EL (cell line): ENCODE results near the gene MXRA8.
A peak's percentile ranks its signal among the peaks of the same experiment; 100 is the strongest.
"Not testable (repeated sequence)": the region's sequence is repeated elsewhere in the genome, so short reads cannot be mapped to it uniquely, and the experiment has no call there.

Source experiments
- DNase-seq: peaks from one replicate; pipeline ENCODE4 v3.0.0-alpha.2; 2016

MXRA8 gene, protein sequence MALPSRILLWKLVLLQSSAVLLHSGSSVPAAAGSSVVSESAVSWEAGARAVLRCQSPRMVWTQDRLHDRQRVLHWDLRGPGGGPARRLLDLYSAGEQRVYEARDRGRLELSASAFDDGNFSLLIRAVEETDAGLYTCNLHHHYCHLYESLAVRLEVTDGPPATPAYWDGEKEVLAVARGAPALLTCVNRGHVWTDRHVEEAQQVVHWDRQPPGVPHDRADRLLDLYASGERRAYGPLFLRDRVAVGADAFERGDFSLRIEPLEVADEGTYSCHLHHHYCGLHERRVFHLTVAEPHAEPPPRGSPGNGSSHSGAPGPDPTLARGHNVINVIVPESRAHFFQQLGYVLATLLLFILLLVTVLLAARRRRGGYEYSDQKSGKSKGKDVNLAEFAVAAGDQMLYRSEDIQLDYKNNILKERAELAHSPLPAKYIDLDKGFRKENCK

DNA sequence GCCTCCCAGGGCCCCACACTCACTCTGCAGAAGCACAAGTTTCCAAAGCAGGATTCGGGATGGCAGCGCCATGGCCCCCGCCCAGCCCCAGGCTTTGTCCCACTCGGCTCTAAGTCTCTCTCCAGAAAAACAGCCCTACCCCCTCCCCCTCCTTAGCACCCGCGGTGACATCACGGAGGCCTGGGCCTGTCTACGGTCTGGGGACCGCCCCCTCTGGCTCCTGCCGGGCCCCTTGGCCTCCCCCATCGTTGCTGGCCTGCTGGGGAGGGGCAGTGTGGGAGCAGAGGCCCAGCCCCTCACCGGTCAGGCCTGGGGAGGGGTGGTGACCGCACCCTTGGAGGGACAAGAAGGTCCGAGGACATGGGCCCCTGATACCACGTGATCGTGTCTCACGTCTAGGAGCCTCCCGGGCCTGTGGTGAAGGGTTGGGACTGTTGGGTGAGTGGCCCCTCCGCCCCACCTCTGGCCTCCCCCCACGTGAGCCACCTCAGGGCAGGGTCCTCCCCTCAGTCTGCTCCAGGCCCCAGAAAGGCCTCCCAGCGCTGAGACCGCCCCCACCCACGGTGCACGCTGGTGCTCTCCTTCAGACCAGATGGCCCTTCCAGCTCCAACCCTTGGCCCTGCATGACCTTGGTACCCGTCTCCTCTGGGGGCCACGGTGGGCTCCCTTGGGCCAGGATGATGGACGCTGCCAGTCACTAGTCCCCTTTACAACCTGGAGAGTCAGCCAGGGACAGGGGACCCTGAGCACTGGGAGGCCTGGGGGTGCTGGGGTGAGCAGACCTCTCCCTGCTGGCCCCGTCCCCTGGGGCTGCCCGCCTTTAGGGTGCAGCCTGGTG, at the start of gene MXRA8:
TSS of gene MXRA8 (minus strand) at position 123 of the 839 bp plus-strand sequence. CDS start at position 72, 51 bp downstream.
- DNase-seq, result peak; percentile 89

DNA sequence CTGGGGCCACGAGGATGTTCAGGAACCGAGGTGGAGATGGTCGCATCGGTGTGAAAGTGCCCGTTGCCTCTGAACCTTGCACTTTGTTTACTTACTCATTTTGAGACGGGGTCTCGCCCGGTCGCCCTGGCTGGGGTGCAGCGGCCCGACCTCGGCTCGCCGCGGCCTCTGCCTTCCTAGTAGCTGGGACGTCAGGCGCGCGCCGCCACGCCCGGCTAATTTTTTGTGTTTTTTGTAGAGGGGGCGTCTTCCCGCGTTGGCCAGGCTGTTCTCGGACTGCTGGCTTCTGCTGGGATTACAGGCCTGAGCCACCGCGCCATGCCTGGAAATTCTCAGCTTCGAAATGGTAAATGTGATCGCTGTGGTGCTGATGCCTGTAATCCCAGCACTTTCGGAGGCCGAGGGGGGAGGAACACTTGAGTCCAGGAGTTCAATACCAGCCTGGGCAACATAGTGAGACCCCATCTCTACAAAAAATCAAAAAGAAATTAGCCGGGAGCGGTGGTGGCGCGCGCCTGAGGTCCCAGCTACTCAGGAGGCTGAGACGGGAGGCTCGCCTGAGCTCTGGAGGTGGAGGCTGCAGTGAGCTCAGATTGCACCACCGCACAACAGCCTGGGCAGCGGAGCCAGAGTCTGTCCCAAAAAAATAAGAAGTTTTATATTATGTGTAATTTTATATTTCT, 49.4 kb upstream of the MXRA8 start:
- peak; percentile 40 for DNase-seq

DNA sequence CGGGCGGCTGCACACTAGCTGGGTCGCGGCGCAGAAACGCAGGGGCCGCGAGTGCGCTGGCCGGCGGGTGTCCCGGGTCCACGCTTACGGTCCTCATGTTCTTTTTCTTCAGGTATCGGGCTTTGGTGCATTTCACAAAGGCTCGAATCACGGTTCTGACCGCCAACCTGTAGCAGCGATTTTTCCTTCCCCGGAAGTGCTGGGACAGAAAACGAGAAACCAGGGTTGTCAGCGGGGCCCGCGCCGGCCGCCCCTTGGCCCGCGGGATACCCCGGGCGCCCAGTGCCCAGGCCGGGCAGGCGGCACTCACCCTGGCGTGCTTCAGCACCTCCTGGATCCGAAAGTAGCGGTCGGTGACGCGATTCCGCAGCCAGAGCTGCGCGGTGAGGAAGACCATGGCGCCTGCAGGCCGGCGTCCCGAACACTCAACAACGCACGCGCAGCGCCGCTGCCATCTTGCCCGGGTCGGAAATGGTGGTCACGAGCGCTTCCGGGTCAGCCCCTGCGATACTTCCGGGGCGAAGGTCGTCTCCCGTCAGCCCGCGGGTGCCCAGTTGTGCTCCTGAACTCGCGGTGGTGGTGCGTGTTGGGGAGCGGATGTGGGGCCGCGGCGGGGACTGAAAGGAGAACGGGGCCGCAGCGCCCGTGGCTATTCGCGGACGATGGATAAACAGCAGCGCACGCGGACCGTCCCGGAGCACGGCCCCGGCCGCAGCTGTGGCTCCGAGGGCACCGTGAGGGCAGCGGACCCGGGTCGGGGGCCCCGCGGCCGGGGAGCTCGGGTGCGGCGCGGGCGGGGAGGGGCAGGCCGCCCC, 48.7 kb upstream of the MXRA8 start, which contains the start of gene MRPL20:
TSS of gene MRPL20 (minus strand) at position 473 of the 815 bp plus-strand sequence. CDS start at position 397, 76 bp downstream.
- DNase-seq, result peak; percentile 92

DNA sequence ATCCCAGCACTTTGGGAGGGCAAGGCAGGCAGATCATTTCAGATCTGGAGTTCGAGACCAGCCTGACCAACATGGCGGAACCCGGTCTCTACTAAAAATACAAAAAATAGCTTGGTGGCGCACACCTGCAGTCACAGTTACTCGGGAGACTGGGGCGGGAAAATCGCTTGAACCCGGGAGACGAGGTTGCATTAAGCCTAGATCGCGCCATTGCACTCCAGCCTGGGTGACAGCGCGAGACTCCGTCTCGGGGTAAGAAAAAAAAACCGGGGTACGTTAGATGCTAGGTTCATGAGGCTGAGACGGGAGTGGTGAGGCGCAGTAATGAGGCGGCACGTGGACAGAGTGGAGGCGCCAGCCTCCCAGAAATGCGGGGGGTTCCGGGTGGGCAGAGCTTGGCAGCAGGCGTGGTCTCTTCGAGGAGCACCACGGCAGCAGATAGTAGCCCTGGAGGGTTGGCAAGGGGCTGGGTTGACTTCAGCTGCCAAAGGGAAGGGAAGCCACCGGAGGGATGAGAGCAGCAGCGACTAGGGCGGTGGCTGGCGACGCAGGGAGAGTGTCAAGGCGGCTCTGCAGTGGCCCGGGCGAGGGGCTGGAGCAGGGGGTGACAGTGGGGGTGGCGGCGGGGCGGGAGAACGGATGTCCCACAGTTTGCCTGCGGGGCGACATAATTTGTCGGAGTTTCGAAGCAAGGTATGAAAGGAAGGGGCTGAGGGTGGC, 47.9 kb upstream of the MXRA8 start:
- DNase-seq, result no peak

DNA sequence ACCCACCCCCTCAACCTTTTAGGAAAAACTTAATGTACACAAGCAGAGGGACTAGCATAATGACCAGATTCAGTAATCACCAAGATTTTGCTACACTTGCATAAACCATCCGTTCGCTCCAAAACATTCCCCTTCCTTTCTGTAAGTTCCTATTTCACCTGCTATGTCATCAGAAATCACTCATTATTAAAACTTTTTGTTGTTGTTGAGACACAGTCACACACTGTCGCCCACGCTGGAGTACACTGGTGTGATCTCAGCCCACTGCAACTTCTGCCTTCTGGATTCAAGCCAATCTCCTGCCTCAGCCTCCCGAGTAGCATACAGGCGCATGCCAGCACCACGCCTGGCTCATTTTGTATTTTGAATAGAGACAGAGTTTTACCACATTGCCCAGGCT, 45.3 kb upstream of the MXRA8 start:
- DNase-seq, result no peak

DNA sequence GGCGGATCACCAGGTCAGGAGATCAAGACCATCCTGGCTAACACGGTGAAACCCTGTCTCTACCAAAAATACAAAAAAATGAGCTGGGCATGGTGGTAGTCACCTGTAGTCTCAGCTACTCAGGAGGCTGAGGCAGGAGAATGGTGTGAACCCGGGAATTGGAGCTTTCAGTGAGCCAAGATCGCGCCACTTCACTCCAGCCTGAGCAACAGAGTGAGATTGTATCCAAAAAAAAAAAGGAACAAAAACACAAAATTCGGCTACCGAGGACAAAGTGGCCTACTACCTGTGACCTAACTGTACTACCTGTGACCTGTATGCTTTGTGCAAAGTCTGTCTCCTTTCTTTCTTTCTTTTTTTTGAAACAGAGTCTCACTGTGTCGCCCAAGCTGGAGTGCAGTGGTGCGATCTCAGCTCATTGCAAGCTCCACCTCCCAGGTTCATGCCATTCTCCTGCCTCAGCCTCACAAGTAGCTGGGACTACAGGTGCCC, 44.6 kb upstream of the MXRA8 start:
- not testable (repeated sequence) for DNase-seq

DNA sequence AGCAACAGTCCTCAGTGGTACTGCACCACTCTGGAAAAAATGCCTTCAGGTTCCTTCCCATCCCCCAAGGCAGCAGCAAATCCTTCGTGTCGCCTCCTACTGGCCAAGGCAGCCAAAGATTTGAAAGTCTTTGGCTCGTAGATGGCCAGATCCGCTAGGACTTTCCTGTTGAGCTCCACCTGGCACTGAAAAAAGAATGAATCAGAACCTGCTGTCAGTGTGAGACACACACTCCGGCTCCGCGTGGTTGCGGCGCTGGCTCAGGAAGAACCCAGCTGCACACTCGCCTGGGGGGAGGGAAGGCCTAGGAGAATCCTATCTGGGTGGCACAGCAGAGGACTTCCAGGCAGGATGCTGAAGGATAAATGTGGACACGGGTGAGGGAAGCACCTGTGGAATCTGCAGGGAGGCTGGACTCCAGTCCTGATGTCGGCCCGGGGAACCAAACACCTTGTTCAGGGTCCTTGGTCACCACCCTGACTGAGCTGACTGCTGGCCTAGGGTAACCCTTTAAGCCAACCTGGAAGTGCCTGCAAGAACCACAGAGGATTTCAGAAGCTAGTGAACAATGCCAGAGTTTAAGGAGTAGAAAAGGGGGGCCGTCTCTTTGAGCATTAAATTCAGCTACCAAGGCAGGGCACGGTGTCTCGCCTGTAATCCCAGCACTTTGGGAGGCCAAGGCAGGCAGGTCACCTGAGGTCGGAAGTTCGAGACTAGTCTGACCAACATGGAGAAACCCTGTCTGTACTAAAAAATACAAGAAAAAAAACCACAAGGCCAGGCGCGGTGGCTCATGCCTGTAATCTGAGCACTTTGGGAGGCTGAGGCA, 43.9 kb upstream of the MXRA8 start:
- DNase-seq, result peak; percentile 49

DNA sequence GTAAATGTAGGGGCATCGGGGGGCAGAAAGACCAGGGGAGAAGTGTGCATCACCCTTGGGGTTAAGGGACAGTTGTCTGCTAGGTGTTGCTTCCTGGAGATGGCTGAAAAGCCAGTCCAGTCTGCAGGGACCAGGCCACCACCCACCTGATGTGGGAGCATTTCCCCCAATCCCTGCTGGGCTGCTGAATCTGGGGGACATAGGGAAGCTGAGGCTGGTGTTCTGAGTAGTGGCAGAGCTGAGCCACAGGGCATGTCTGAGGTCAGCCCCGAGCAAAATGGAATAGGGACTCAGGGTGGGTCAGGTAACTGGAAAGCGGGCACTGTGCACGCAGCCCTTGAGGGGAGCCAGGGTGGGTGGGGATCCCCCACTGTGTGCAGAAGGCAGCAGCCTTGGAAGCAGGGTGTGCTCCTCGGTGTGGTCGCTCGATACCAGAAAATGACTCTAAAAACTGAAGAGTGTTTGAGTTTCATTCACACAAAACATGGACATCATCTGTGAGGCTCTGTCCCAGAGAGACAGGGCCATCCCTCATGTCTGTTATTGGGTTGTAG, 43.2 kb upstream of the MXRA8 start:
- no peak for DNase-seq

DNA sequence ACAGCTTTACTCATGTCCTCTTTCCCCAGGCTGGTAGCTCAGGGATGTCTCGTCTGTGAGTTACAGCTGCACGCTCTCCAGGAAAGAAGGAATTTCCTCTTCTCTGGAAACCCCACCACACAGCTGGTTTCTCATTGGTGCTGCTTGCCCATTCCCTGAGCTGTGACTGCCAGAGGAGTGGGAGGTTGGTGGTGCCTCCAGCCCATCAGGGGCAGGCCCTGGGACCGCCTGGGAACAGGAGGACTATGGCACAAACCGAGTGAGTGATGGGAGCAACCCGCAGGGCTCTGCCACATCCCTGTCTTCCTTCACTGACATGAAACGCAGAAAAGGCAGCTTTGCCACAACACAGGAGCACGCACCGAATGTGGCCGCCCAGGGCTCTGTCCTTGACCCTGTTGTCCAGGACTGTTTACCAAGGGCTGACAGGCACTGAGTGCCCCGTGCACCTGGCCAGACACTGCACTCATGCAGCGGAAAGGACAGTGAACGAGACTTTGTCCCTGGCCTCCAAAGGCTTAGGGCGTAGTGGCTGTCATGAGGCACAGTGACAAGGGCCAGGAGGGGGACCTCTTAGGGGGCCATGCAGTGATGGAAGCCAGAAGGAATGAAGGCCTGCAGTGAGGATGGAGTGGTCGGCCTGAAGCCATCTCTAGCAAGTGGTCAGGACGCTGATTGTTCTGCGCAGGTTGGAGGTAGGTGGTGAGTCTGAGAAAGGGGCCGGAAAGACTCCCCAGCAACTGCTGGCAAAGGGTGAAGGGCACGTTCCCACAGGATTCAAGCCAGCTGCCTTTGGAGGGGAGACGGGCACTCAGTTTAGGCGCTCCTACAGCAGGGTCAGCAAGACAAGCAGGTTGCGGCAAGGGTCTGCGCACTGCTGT, 42.5 kb upstream of the MXRA8 start:
- DNase-seq, result peak; percentile 24

DNA sequence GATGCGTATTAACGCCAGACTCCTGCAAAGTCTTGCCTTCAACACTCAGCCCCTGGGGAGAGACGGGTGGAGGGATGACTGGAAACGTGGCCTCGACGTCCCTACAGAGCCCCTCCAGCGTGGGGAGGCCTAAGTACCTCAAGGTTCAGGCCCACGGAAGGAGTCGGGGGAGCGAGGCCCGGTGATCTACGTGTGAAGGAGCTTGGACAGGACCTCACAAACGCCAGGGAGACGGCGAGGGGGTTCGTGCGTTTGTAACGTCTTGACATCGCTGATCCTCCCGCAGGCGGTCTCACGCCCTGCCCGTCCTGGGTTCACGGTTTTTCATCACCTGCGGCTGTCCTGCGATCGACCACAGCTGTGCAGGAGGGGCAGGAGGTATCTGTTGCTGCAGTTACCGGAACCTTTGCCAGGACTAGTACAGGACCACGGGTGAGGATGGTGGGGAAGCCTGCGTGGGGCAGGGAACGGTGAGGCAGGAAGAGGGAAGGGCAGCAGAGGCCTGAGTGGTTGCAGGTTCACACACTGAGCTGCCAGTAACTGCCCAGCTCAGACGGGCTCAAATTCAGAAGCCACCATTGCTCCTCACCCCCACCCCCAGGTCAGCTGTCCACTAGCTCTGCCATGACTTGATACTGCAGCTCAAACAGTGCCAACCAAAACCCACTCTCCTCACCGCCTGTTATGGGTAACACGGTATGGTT, 41.7 kb upstream of the MXRA8 start:
- DNase-seq, result peak; percentile 35

DNA sequence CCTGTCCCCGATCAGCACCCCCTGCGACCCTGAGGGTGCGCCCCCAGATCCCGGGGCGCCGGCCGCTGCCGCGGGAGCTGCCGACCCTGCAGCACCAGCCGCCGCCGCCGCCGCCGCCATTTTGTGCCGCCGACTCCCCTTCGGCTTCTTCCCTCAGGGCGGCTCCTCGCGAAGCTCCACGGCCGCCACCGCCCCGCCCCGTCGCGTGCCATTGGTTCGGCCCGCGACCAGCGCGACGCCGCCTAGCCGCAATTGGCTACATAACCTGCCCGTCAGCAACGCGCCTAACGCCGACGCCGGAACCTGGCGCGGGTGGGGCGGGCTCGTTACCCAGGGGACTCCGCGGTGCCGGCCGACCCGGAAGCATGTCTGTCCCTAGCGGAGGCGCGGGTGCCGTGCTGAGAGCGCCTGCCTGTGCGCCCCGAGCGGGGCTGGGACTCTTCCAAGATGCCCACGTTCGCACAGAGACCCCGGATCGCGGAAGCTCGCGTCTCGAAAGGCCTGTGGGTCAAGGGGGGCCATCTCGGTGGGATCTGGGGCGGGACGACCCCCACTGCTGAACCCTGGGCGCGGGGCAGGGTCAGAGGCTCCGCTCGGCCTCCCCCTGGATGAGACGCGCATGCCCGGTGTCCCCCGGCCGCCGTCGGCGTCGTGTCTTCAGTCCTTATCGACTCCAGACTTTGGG, 41.0 kb upstream of the MXRA8 start, which contains the start of gene CCNL2:
TSS of gene CCNL2 (minus strand) at position 149 of the 685 bp plus-strand sequence. CDS start at position 120, 29 bp downstream.
- peak; percentile 98 for DNase-seq

DNA sequence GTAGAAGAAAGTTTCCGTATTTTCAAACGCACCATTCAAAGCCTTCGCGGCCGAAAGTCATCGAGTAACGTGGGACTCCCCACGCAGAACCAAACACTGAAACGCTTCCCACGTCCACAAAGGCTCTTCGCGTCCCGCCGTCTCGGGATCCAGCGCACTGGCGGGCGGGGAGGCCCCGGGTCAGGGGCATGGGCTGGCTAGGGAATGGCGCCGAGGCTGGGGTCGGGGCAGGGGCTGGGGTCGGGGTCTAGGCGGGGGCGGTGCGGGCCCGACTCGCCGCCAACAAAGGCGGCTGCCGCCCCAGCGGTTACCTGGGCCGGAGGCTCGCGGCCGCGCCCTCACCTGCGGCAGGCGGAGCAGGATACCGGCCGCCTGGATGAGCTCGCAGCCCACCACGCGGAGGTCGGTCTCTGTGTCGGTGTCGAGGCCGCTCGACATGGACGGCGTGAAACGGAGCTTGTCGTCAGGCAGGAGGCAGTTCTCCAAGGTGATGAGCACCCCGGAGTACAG, 40.4 kb upstream of the MXRA8 start:
- no peak for DNase-seq

DNA sequence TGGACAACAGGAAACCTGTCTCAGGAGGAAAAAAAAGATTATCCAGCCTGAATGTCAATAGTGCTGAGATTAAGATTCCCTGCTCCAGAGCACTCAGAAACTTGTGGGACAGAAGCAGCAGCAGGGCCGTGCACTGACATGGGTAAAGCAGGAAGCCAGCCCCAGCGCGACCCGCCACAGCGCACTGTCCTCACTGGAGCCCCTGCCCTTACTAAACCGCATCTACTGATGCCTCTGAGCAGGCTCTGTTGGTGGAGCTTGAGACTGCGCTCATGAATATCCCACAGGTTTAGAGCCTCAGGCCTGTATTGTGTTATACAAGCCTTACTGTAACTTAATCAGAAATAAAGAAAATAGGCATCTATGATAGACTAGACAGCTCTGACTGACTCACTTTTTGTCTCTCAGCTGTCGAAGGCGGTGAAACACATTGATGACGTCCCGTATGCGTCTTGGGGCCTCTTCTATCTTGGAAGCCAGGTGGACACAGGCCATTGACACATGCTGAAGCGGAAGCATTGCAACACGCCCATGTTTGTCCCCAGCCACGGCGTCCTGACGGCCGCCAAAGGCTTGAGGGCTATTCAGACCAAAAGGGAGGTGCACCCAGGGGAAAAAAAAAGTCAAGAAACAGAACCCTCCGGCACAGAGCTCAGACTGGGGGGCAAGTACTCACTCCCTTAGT, 39.6 kb upstream of the MXRA8 start:
- DNase-seq, result no peak

DNA sequence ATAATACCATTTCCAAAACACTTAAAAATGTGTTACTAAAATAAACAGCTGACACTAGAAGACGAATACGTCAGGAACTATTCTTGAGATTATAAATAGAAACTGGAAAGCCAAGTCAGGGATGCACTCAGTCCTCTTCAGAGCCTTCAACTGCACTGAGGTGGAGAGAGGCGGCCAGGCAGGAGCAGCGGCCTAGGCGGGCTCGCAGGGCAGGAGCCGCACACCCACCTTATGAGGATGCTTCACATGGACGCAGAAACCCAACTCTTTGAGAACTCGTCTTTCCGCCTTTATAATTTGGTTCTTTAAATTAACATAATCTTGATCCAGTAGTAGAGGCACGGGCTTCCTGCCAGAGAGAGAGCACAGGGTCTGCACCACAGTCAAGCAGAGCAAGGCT, 36.8 kb upstream of the MXRA8 start:
- no peak for DNase-seq

DNA sequence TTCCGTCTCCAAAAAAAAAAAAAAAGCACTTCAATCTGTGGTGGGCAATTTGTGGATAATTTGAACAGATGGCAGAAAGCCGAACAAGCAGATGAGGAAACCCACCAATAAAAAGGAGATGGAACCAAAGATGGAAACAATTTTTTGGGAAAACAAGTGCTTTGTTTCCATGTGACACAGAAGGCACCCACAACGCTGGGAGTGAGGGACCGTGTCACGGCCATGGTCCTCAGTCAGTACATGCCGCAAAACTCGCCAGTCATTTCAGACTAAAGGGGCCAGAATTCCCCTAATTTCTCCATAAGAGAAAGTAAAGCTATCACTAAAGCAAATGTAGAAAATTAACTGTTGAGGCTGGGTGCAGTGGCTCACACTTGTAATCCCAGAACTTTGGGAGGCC, 35.8 kb upstream of the MXRA8 start:
- no peak for DNase-seq

DNA sequence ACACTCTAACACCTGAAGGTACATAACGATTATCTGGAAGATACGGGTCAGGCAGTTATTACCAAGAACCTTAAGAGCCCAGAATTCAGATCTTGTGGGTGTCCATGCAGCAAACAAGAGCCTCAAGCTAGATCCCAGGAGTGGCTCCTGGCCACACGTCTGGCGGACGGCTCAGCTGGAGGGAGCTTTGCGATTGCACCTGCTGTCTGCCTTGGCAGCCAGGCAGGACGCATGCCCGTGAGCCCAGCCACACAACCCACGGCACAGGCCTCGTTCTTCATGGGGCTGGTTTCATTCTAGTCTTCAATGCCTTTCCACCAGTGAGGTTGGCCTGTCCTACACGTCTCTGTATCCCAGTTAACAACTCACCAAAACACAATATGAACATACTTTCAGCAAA, 35.1 kb upstream of the MXRA8 start:
- no peak for DNase-seq

DNA sequence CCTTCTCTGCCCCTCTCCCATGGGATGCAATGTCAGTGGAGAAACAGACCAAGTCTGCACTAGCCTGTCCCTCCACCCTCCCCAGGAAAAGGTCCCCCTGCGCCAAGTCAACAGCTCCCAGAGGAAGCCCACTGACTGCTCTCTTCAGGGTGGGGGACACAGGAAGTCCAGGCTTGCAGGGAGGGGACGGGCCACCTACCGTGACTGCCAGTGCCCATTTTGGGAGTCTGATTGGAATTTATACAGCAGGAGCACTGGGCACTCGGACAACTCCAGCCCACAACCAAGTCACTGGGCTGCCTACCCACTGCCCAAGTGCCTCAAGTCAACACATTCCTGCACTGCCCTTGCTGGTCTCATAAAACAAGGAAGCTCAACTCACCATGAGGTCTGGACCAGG, 34.7 kb upstream of the MXRA8 start:
- DNase-seq, result no peak
